ENCODE results near the gene CEP70. TPM values are rescaled to one million over a fixed set of nuclear protein-coding genes. Genes with fewer than 3 reads are reported as not detected.
"Not testable (repeated sequence)": the region's sequence is repeated elsewhere in the genome, so short reads cannot be mapped to it uniquely, and the experiment has no call there.

CEP70 gene
- total RNA-seq, 1 donor from 2014 or later = 23.5 TPM

- H3K4me3 Mint-ChIP-seq = no peak overlapping the region
- no peaks in the 10 kb centered on the region for H3K27me3 Mint-ChIP-seq (ENCODE audit: low read depth)
- H3K36me3 Mint-ChIP-seq (ENCODE audit: low read depth) = peaks cover 19% of the 10 kb centered on the region
- TF ChIP-seq CTCF (conservative IDR thresholded peaks at IDR 0.05) = no peak
- no peak overlapping the region for H3K27ac Mint-ChIP-seq (ENCODE audit: unreplicated experiment)
- no peaks in the 10 kb centered on the region for H3K4me1 Mint-ChIP-seq
- peaks cover 6% of the 10 kb centered on the region for H3K9me3 Mint-ChIP-seq
- no peak for DNase-seq (ENCODE audit: low read depth, low spot score)
These were observed 99.5 kb downstream of the CEP70 start for GRCh38 chr3:138494607-138494929.

DNA sequence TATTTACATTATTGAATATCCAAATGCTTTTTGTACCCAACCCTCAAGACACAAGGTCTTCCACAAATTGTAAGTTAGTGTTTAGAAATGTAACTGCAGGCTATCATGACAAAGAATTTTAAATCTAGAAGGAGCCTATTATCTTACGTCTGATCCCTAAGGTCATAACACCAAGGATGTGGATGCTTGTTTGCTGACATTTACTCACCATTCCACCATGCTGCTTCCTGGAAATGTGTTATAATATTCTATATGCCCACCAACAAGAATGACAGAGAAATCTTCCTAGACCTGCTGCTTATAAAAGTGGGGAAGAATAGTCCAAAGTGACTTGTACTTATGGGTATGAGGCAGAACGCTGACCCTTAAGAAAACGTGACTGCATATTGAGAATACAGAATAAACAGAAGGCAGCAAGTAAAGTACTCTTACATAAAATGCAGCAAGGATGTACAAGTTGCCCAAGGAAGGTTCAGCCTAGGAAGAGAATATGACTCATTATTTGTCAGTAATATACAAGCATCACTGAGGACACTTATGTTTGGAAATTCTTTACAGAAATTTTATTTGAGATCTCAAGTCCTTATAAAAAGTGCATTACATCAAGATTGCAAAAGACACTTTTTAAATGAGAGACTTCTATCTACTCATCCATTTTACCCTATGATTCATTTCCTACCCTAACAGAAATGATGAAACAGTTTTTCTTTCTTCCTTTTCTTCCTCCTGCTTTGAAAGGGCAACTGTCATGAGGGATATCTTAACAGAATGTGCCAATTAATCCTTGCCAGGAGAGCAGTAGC is 100.1 kb downstream of the CEP70 start:
- Mint-ChIP-seq H3K27me3 (ENCODE audit: low read depth) (no peaks in the 10 kb centered on the region), H3K27ac (ENCODE audit: unreplicated experiment) (no peak overlapping the region), H3K4me1 (no peaks in the 10 kb centered on the region), H3K36me3 (ENCODE audit: low read depth) (peaks cover 22% of the 10 kb centered on the region), H3K9me3 (peaks cover 9% of the 10 kb centered on the region), H3K4me3 (no peak overlapping the region)
- no peak for DNase-seq (ENCODE audit: low read depth, low spot score)
- no peak for TF ChIP-seq CTCF (conservative IDR thresholded peaks at IDR 0.05)

GRCh38 chr3:138492980-138493675 is 100.9 kb downstream of the CEP70 start:
- peaks cover 26% of the 10 kb centered on the region for H3K36me3 Mint-ChIP-seq (ENCODE audit: low read depth)
- H3K27me3 Mint-ChIP-seq (ENCODE audit: low read depth) = no peaks in the 10 kb centered on the region
- no peak overlapping the region for H3K27ac Mint-ChIP-seq (ENCODE audit: unreplicated experiment)
- H3K4me1 Mint-ChIP-seq = no peaks in the 10 kb centered on the region
- TF ChIP-seq CTCF (conservative IDR thresholded peaks at IDR 0.05) = no peak
- DNase-seq (ENCODE audit: low read depth, low spot score) = no peak
- H3K9me3 Mint-ChIP-seq = peaks cover 12% of the 10 kb centered on the region
- no peak overlapping the region for H3K4me3 Mint-ChIP-seq

- no peak for TF ChIP-seq CTCF (conservative IDR thresholded peaks at IDR 0.05)
- H3K27me3 Mint-ChIP-seq (ENCODE audit: low read depth) = no peaks in the 10 kb centered on the region
- peaks cover 21% of the 10 kb centered on the region for H3K9me3 Mint-ChIP-seq
- H3K36me3 Mint-ChIP-seq (ENCODE audit: low read depth) = peaks cover 31% of the 10 kb centered on the region
- no peak overlapping the region for H3K27ac Mint-ChIP-seq (ENCODE audit: unreplicated experiment)
- H3K4me3 Mint-ChIP-seq = no peak overlapping the region
- DNase-seq (ENCODE audit: low read depth, low spot score) = no peak
- H3K4me1 Mint-ChIP-seq = no peaks in the 10 kb centered on the region
These were observed 102.1 kb downstream of the CEP70 start for GRCh38 chr3:138491971-138492370.

- not testable (repeated sequence) for H3K4me1 Mint-ChIP-seq; H3K4me3 Mint-ChIP-seq; H3K27ac Mint-ChIP-seq (ENCODE audit: unreplicated experiment); DNase-seq (ENCODE audit: low read depth, low spot score); H3K27me3 Mint-ChIP-seq (ENCODE audit: low read depth)
- Mint-ChIP-seq H3K36me3 (ENCODE audit: low read depth) (peaks cover 42% of the 10 kb centered on the region), H3K9me3 (peaks cover 35% of the 10 kb centered on the region)
These were observed 107.5 kb downstream of the CEP70 start for GRCh38 chr3:138486580-138486979.

DNA sequence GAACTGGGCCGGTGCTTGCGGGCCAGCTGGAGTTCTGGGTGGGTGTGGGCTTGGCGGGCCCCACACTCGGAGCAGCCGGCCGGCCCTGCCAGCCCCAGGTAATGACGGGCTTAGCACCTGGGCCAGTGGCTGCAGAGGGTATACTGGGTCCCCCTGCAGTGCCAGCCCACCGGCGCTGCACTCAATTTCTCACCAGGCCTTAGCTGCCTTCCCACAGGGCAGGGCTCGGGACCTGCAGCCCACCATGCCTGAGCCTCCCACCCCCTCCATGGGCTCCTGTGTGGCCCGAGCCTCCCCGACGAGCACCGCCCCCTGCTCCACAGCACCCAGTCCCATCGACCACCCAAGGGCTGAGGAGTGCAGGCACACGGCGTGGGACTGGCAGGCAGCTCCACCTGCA is 109.4 kb downstream of the CEP70 start:
- H3K9me3 Mint-ChIP-seq = peaks cover 30% of the 10 kb centered on the region
- not testable (repeated sequence) for DNase-seq (ENCODE audit: low read depth, low spot score); H3K27ac Mint-ChIP-seq (ENCODE audit: unreplicated experiment)

More for the DNA sequence above, 109.4 kb downstream of the CEP70 start:
- H3K4me1 Mint-ChIP-seq; H3K27me3 Mint-ChIP-seq (ENCODE audit: low read depth); H3K4me3 Mint-ChIP-seq: not testable (repeated sequence)
- H3K36me3 Mint-ChIP-seq (ENCODE audit: low read depth) = peaks cover 29% of the 10 kb centered on the region
